ENCODE results near the gene C5.

Gene C5

GRCh38 chr9:120917929-120918762 lies 131.9 kb downstream of the C5 start:
- Histone ChIP-seq H3K4me3 (no peak overlapping the region), H3K27ac (peak overlapping the region; percentile 87 to 97)
- DNase-seq (ENCODE audit: low spot score) = no peak
- TF ChIP-seq CTCF (IDR thresholded peaks at IDR 0.05) = no peak

- TF ChIP-seq CTCF (IDR thresholded peaks at IDR 0.05) = no peak
- no peak for DNase-seq (ENCODE audit: low spot score)
- Histone ChIP-seq H3K4me3 (no peak overlapping the region), H3K27ac (peak overlapping the region; percentile 86 to 87)
Measured at GRCh38 chr9:120916991-120917880, 132.8 kb downstream of the C5 start.

GRCh38 chr9:120916588-120916987 lies 133.5 kb downstream of the C5 start:
- no peak for TF ChIP-seq CTCF (IDR thresholded peaks at IDR 0.05)
- peak; percentile 93 for DNase-seq (ENCODE audit: low spot score)
- Histone ChIP-seq H3K27ac (peak overlapping the region; percentile 86 to 87), H3K4me3 (no peak overlapping the region)

- no peak overlapping the region for H3K4me3 ChIP-seq
- H3K27ac ChIP-seq = peak overlapping the region; percentile 86 to 87
- no peak for TF ChIP-seq CTCF (IDR thresholded peaks at IDR 0.05)
- no peak for DNase-seq (ENCODE audit: low spot score)
Measured at GRCh38 chr9:120915854-120916470, 134.1 kb downstream of the C5 start.

- H3K27ac ChIP-seq = peak overlapping the region; percentile 86 to 87
- no peak overlapping the region for H3K4me3 ChIP-seq
- DNase-seq (ENCODE audit: low spot score) = no peak
- no peak for TF ChIP-seq CTCF (IDR thresholded peaks at IDR 0.05)
Measured at GRCh38 chr9:120914953-120915352, 135.1 kb downstream of the C5 start.

- Histone ChIP-seq H3K4me3 (no peak overlapping the region), H3K27ac (peak overlapping the region; percentile 86 to 87)
- DNase-seq (ENCODE audit: low spot score) = no peak
- no peak for TF ChIP-seq CTCF (IDR thresholded peaks at IDR 0.05)
Measured at GRCh38 chr9:120914396-120914795, 135.7 kb downstream of the C5 start.
